ENCODE data around the gene TRAF3. TPM values are rescaled to one million over a fixed set of nuclear protein-coding genes. Genes with fewer than 3 reads are reported as not detected.

TRAF3 gene
- total RNA-seq, 4 donors from 2014 or later, result 5.5 to 14.7 (median 6.9) TPM

- H3K4me3 ChIP-seq, result no peak overlapping the region
- H3K36me3 ChIP-seq, result no peaks in the 10 kb centered on the region
- TF ChIP-seq POLR2A (IDR thresholded peaks at IDR 0.05) (no peak), CTCF (IDR thresholded peaks at IDR 0.05 in 4 of 5, conservative IDR thresholded peaks at IDR 0.05 in 1 of 5) (no peak)
- no peaks in the 10 kb centered on the region for H3K9me3 ChIP-seq
- ATAC-seq, result no peak
- no peak for DNase-seq
- no peak overlapping the region for H3K27ac ChIP-seq
- H3K4me1 ChIP-seq, result no peaks in the 10 kb centered on the region
- in situ Hi-C loops (cut with MboI; ENCODE audit: low sequenced_read_pairs in 4 of 4), result no loop called here
- intact Hi-C loops (cut with DNase I; ENCODE audit: low total_unique reads), result no loop called here
- H3K27me3 ChIP-seq, result no peaks in the 10 kb centered on the region
Measured at GRCh38 chr14:102854091-102854703, 76.9 kb downstream of the TRAF3 start.

GRCh38 chr14:102856179-102856578 lies 78.9 kb downstream of the TRAF3 start:
- ATAC-seq, result no peak
- in situ Hi-C loops (cut with MboI; ENCODE audit: low sequenced_read_pairs in 4 of 4), result no loop called here

GRCh38 chr14:102857444-102857843 lies 80.2 kb downstream of the TRAF3 start:
- H3K4me1 ChIP-seq, result no peaks in the 10 kb centered on the region
- no peak overlapping the region for H3K27ac ChIP-seq
- no peaks in the 10 kb centered on the region for H3K27me3 ChIP-seq
- H3K36me3 ChIP-seq, result no peaks in the 10 kb centered on the region
- no peak overlapping the region for H3K4me3 ChIP-seq
- no peaks in the 10 kb centered on the region for H3K9me3 ChIP-seq
- no peak for ATAC-seq
- no peak for DNase-seq
- in situ Hi-C loops (cut with MboI; ENCODE audit: low sequenced_read_pairs in 4 of 4) (no loop called here), intact Hi-C loops (cut with DNase I; ENCODE audit: low total_unique reads) (no loop called here)
- TF ChIP-seq POLR2A (IDR thresholded peaks at IDR 0.05), result no peak
- no peak for TF ChIP-seq CTCF (IDR thresholded peaks at IDR 0.05 in 4 of 5, conservative IDR thresholded peaks at IDR 0.05 in 1 of 5)

More at GRCh38 chr14:102856179-102856578, 78.9 kb downstream of the TRAF3 start:
- Histone ChIP-seq H3K4me3 (no peak overlapping the region), H3K27me3 (no peaks in the 10 kb centered on the region), H3K36me3 (no peaks in the 10 kb centered on the region), H3K4me1 (no peaks in the 10 kb centered on the region), H3K9me3 (no peaks in the 10 kb centered on the region), H3K27ac (no peak overlapping the region)
- DNase-seq, result no peak
- intact Hi-C loops (cut with DNase I; ENCODE audit: low total_unique reads), result no loop called here
- TF ChIP-seq CTCF (IDR thresholded peaks at IDR 0.05 in 4 of 5, conservative IDR thresholded peaks at IDR 0.05 in 1 of 5) (no peak), POLR2A (IDR thresholded peaks at IDR 0.05) (no peak)

GRCh38 chr14:102859911-102860310 lies 82.7 kb downstream of the TRAF3 start:
- intact Hi-C loops (cut with DNase I; ENCODE audit: low total_unique reads), result no loop called here
- H3K27me3 ChIP-seq, result no peaks in the 10 kb centered on the region
- ATAC-seq (no peak), DNase-seq (no peak)
- H3K36me3 ChIP-seq, result no peaks in the 10 kb centered on the region
- H3K4me1 ChIP-seq, result no peaks in the 10 kb centered on the region
- no peak overlapping the region for H3K4me3 ChIP-seq
- in situ Hi-C loops (cut with MboI; ENCODE audit: low sequenced_read_pairs in 4 of 4), result no loop called here
- H3K27ac ChIP-seq, result no peak overlapping the region
- TF ChIP-seq CTCF (IDR thresholded peaks at IDR 0.05 in 4 of 5, conservative IDR thresholded peaks at IDR 0.05 in 1 of 5), result no peak
- no peak for TF ChIP-seq POLR2A (IDR thresholded peaks at IDR 0.05)
- H3K9me3 ChIP-seq, result no peaks in the 10 kb centered on the region
